ENCODE data around the gene FRAS1. TPM values are rescaled to one million over a fixed set of nuclear protein-coding genes. Genes with fewer than 3 reads are reported as not detected.

FRAS1 gene
- total and polyA plus RNA-seq, 2 donors (not counting 1 experiment from before 2014, with no cell fraction given) = 0.30 to 0.66 TPM

- Histone ChIP-seq H3K9ac (ENCODE audit: insufficient read depth, low read length) (no peak overlapping the region), H3K27ac (ENCODE audit: insufficient read depth, low read length) (no peak overlapping the region), H3K36me3 (ENCODE audit: control insufficient read depth, insufficient read depth, low read length) (no peaks in the 10 kb centered on the region), H3K4me2 (ENCODE audit: extremely low read depth, insufficient read depth, low read length) (no peak overlapping the region), H3K4me1 (ENCODE audit: control insufficient read depth, extremely low read depth, insufficient read depth, low read length) (no peaks in the 10 kb centered on the region), H3K27me3 (ENCODE audit: control insufficient read depth, insufficient read depth, low read length) (no peaks in the 10 kb centered on the region), H3K79me2 (ENCODE audit: control insufficient read depth, insufficient read depth, low read length) (no peaks in the 10 kb centered on the region), H3K4me3 (replicated peaks in 1 of 4; ENCODE audit: control extremely low read depth in 1 of 4, insufficient read depth in 1 of 4, low read depth in 3 of 4, low read length in 4 of 4) (no peak overlapping the region), H4K20me1 (ENCODE audit: control insufficient read depth, extremely low read depth, insufficient read depth, low read length) (no peaks in the 10 kb centered on the region), H3K9me3 (ENCODE audit: control insufficient read depth, insufficient read depth, low read depth, low read length) (no peaks in the 10 kb centered on the region), H2AFZ (ENCODE audit: low read length) (no peak overlapping the region)
- TF ChIP-seq EZH2 (IDR thresholded peaks at IDR 0.05; ENCODE audit: low read length, missing control alignments) = no peak
- no peak for TF ChIP-seq CTCF (conservative IDR thresholded peaks at IDR 0.05 in 1 of 2, IDR thresholded peaks at IDR 0.05 in 1 of 2; ENCODE audit: low read depth in 1 of 2, low read length in 2 of 2)
- DNase-seq (ENCODE audit: low read depth in 2 of 2) = no peak
These were observed 160.4 kb downstream of the FRAS1 start for GRCh38 chr4:78217557-78217956.

GRCh38 chr4:78218260-78218659, 161.1 kb downstream of the FRAS1 start:
- Histone ChIP-seq H3K4me1 (ENCODE audit: control insufficient read depth, extremely low read depth, insufficient read depth, low read length) (no peaks in the 10 kb centered on the region), H2AFZ (ENCODE audit: low read length) (no peak overlapping the region), H4K20me1 (ENCODE audit: control insufficient read depth, extremely low read depth, insufficient read depth, low read length) (no peaks in the 10 kb centered on the region), H3K79me2 (ENCODE audit: control insufficient read depth, insufficient read depth, low read length) (no peaks in the 10 kb centered on the region), H3K4me2 (ENCODE audit: extremely low read depth, insufficient read depth, low read length) (no peak overlapping the region), H3K9me3 (ENCODE audit: control insufficient read depth, insufficient read depth, low read depth, low read length) (no peaks in the 10 kb centered on the region), H3K27ac (ENCODE audit: insufficient read depth, low read length) (no peak overlapping the region), H3K36me3 (ENCODE audit: control insufficient read depth, insufficient read depth, low read length) (no peaks in the 10 kb centered on the region), H3K9ac (ENCODE audit: insufficient read depth, low read length) (no peak overlapping the region), H3K4me3 (replicated peaks in 1 of 4; ENCODE audit: control extremely low read depth in 1 of 4, insufficient read depth in 1 of 4, low read depth in 3 of 4, low read length in 4 of 4) (no peak overlapping the region), H3K27me3 (ENCODE audit: control insufficient read depth, insufficient read depth, low read length) (no peaks in the 10 kb centered on the region)
- DNase-seq (ENCODE audit: low read depth in 2 of 2) = peak in 1 of 2 donors; percentile 19
- TF ChIP-seq CTCF (conservative IDR thresholded peaks at IDR 0.05 in 1 of 2, IDR thresholded peaks at IDR 0.05 in 1 of 2; ENCODE audit: low read depth in 1 of 2, low read length in 2 of 2) (no peak), EZH2 (IDR thresholded peaks at IDR 0.05; ENCODE audit: low read length, missing control alignments) (no peak)

GRCh38 chr4:78219825-78220224, 162.7 kb downstream of the FRAS1 start:
- no peaks in the 10 kb centered on the region for H3K9me3 ChIP-seq (ENCODE audit: control insufficient read depth, insufficient read depth, low read depth, low read length)
- H3K79me2 ChIP-seq (ENCODE audit: control insufficient read depth, insufficient read depth, low read length) = no peaks in the 10 kb centered on the region
- H3K4me1 ChIP-seq (ENCODE audit: control insufficient read depth, extremely low read depth, insufficient read depth, low read length) = no peaks in the 10 kb centered on the region
- H3K27me3 ChIP-seq (ENCODE audit: control insufficient read depth, insufficient read depth, low read length) = no peaks in the 10 kb centered on the region
- no peak overlapping the region for H3K4me3 ChIP-seq (replicated peaks in 1 of 4; ENCODE audit: control extremely low read depth in 1 of 4, insufficient read depth in 1 of 4, low read depth in 3 of 4, low read length in 4 of 4)
- H4K20me1 ChIP-seq (ENCODE audit: control insufficient read depth, extremely low read depth, insufficient read depth, low read length) = no peaks in the 10 kb centered on the region
- no peak overlapping the region for H2AFZ ChIP-seq (ENCODE audit: low read length)
- H3K27ac ChIP-seq (ENCODE audit: insufficient read depth, low read length) = no peak overlapping the region
- TF ChIP-seq CTCF (conservative IDR thresholded peaks at IDR 0.05 in 1 of 2, IDR thresholded peaks at IDR 0.05 in 1 of 2; ENCODE audit: low read depth in 1 of 2, low read length in 2 of 2) (no peak), EZH2 (IDR thresholded peaks at IDR 0.05; ENCODE audit: low read length, missing control alignments) (no peak)
- no peaks in the 10 kb centered on the region for H3K36me3 ChIP-seq (ENCODE audit: control insufficient read depth, insufficient read depth, low read length)
- H3K4me2 ChIP-seq (ENCODE audit: extremely low read depth, insufficient read depth, low read length) = no peak overlapping the region
- H3K9ac ChIP-seq (ENCODE audit: insufficient read depth, low read length) = no peak overlapping the region
- DNase-seq (ENCODE audit: low read depth in 2 of 2) = no peak

All from fibroblast of lung (primary cell).